Measurements from ENCODE around the gene AKAP13.

DNA sequence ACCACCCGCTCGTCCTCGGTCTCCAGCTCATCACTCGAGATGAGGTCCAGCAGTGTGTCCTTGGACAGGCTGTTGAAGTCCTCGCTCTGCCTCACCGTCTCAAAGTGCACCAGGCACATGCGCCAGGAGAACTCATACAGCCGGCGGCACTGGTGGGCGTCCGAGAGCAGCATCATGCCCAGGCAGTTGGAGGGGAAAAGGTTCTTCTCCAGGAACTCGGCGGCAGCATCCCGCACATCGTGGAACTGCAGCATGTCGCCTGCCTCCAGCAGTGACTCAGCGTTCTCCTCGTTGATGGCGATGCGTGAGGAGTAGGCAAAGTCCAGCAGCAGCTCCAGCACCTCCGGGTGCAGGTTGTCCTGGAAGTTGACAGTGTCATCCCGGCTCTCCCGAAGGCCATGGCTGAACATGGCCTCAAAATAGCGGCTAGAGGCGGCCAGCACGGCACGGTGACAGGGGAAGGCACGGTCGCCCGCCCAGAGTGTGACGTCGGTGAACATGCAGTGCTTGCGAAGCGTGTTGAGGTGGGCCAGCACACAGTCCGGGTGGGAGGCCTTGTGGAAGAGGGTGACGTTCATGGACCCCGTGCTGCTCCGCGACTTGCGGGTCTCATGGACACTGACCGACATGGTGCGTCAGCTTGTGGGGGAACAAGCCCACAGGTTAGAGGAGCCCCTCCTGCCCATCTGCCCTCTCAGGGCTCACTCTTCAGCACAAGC, 388.9 kb downstream of the AKAP13 start:
- TF ChIP-seq POLR2A (IDR thresholded peaks at IDR 0.05; ENCODE audit: low read length) (no peak), REST (IDR thresholded peaks at IDR 0.05) (no peak), CBX8 (IDR thresholded peaks at IDR 0.05) (no peak), CTCF (IDR thresholded peaks at IDR 0.05) (no peak), PHF8 (IDR thresholded peaks at IDR 0.05; ENCODE audit: borderline replicate concordance, low read depth) (no peak), MAZ (IDR thresholded peaks at IDR 0.05; ENCODE audit: borderline replicate concordance, low read depth, low read length) (no peak), ELK1 (IDR thresholded peaks at IDR 0.05; ENCODE audit: low read depth, low read length) (no peak), PBX3 (IDR thresholded peaks at IDR 0.05) (no peak), FOXS1 (CRISPR knock-in tag; IDR thresholded peaks at IDR 0.05) (no peak)
- TF ChIP-seq, protein P1, sequence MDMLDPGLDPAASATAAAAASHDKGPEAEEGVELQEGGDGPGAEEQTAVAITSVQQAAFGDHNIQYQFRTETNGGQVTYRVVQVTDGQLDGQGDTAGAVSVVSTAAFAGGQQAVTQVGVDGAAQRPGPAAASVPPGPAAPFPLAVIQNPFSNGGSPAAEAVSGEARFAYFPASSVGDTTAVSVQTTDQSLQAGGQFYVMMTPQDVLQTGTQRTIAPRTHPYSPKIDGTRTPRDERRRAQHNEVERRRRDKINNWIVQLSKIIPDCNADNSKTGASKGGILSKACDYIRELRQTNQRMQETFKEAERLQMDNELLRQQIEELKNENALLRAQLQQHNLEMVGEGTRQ (IDR thresholded peaks at IDR 0.05) = no peak
